ENCODE data around the gene KCNH5.
"Not testable (repeated sequence)": the region's sequence is repeated elsewhere in the genome, so short reads cannot be mapped to it uniquely, and the experiment has no call there.

Gene KCNH5

GRCh38 chr14:62882967-62883366 lies 162.3 kb downstream of the KCNH5 start:
- DNase-seq = no peak

DNA sequence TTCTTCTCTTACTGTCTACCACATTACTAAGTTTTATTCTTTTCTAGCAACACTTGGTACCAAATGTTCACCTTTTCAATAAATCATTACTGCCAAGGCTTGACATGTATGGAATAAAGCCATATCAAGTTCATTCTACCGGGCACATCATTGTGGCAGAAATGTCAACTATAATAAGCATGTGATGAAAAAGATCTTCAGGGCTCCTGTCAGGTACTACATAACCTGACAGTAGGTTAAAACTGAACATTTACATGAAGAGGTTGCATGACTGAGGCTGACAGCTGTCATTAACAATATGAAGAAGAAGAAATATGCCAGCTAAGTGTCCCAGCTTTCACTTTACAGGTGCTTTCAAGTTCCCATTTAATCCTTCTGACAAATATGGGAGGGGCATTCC lies 178.9 kb downstream of the KCNH5 start:
- DNase-seq = no peak

DNA sequence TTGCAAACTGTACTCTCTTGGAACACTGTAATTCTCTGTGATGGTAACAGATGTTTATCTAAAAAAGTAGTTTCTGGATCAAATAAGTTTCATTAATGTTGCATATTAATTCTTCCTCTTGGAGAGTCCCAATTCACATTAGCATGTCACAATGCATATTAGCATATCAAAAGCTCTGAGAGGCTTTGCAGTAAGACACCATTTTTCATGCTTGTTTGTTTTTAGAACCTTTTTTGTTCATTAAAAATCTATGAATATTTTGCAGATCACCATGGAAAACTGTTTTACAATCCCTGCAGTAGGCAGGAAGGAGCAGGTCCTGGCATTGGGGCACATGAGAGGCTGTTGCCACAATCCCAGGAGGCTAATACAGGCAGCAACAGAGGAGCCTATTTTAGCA lies 180.7 kb downstream of the KCNH5 start:
- no peak for DNase-seq

DNA sequence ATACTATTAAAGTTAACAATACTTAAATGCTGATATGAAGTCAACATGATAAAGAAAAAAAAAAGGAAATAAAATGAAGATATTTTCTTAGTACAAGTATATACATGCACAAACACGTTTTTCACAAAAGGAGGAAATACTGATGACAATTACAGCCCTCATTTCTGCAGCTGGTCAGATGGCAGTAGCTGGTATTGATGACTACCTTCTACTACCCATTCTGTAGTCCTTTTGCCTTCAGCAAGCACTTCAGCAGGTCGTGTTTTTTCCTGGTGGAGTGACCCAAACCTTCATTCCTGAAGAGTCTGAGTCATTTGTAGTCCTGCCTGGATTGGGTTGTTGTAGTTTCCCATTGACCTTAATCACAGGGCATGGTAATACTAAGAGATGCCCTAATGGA lies 187.2 kb downstream of the KCNH5 start:
- not testable (repeated sequence) for DNase-seq

DNA sequence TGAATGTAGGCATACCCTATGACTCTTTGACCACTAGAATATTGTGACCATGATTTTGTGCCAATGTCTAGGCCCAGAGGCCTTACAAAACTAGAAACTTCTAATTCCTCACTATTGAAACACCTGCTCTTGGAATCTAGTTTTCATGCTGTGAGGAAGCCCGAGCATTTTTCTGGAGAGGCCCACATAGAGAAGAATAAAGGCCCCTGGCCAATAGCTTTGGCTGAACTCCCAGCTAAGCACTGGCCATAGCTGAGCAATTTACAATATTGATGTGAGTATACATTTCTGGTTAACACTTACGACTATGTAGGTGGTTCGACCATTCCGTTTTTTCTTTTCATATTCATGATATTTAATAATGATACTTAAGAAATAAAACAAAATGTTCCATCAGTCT lies 190.3 kb downstream of the KCNH5 start:
- DNase-seq = no peak

GRCh38 chr14:62847168-62847567 lies 198.1 kb downstream of the KCNH5 start:
- no peak for DNase-seq

DNA sequence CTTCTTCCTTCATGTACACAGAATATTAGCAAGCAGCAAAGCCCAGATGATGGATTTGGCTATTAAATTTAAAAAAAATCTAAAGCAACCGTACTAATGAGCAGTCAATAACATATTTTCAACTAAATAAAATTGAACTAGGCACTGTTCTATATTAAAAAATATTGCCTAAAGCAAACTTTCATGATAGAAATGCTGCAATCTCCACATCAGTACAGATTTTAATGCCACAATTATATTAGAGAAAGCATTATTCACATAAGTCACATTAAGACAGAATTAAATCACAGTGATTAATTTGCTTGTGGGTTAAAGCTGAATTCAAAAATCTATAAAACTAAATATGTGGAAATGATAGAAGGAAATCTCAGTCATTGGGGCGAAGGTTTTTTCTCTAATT lies 200.7 kb downstream of the KCNH5 start:
- DNase-seq = no peak

- no peak for DNase-seq
Observed at GRCh38 chr14:62824086-62824485, 221.2 kb downstream of the KCNH5 start.

DNA sequence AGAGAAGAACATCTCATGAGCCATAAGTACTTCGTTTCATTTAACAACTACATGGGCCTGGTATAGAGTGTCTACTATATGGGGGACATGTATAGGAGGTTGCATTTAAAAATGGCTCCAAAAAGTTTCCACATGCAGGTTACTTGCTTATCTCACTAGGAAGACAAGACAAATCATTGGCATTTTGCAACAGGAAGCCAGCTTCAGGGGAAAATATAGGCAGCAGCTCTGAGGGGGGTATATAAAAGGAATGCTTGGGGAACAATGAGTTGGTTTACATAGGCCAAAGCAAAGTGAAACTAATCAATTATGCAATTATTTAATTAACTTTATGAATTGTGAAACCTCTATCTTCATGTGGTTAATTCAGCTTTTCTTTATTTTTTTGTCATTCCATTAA lies 225.3 kb downstream of the KCNH5 start:
- no peak for DNase-seq

DNA sequence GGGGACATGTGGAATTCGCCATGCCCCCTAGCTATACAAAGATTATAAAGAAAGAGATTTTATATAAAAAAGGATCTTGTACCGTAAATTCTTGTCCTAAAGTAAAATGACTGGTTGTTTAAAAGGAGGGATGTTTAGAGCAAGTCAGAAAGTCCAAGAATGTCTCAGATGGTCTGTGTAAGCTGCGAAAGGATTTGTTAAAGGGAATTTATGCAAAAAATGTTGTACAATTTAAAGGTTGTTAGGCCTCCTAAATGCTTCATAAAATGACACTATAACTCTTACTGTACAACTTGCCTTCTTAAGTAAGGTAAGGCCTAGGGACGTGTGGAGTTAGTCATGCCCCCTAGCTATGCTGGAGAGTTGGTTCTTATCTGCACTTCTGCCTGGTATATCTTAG lies 237.6 kb downstream of the KCNH5 start:
- no peak for DNase-seq

DNA sequence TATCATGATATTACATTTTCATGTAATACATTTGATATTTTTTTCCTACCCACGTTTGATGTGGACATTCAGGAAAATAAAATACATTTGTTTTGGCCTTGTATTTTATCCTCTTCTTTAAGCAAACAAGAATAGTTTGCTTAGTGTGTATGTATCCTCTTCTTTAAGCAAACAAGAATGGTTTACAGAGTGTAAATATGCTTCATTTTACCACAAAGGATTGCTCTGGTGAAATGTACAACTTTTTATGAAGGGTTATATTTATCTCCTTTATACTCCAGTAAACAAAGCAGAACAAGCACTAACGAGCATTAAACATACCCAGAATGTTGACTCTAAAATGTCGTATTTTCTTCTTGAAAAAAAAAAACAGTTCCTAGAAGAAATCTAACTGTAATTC lies 244.7 kb downstream of the KCNH5 start:
- DNase-seq = no peak

- no peak for DNase-seq
Observed at GRCh38 chr14:62796431-62796830, 248.8 kb downstream of the KCNH5 start.

- DNase-seq = no peak
Observed at GRCh38 chr14:62792578-62792977, 252.7 kb downstream of the KCNH5 start.

DNA sequence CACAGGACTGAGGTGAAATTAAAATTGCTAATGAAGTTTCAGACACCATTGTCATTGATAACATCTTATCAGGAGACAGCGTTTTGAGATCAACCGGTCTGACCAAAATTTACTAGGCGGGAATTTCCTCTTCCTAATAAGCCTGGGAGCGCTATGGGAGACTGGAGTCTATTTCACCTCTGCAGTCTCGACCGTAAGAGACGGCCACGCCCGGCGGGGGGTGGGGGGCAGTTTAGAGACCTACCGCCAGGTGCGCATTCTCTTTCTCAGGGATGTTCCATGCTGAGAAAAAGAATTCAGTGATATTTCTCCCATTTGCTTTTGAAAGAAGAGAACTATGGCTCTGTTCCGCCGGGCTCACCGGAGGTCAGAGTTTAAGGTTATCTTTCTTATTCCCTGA lies 263.9 kb downstream of the KCNH5 start:
- not testable (repeated sequence) for DNase-seq

DNA sequence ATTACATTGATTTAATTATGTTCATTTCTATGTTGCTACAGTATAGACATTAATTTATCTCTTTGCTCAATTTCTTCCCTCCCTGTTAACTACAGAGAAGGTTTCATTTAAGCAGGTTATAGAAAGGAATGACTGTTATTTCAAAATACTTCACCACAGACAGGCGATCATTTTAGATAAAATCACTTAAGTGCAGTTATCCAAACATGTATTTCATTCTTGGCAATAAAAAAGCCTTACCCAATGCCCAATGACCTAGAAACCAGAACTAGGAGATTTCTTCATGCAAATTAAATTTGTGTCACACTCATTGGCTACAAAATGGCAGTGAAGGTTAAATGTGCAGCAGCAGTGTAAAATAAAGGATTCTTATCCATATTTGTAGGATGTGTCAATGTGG lies 266.4 kb downstream of the KCNH5 start:
- no peak for DNase-seq

DNA sequence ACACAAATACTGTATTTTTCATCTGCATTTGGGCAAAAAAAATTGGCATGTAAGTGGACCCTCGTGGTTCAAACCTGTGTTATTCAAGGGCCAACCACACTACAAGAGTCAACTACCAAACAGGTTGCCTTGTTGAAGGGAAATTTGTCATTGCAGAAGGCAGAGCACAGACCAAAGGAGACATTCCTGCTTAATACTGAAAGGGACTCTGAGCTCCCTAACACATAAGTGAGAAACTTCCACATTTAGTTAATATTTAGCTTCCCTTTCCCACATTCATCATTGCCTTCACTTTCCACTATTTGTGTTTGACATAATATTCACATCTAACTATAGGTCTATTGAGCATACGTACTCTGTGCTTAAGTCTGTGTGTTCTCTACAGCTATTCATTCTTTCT lies 266.9 kb downstream of the KCNH5 start:
- DNase-seq = no peak

DNA sequence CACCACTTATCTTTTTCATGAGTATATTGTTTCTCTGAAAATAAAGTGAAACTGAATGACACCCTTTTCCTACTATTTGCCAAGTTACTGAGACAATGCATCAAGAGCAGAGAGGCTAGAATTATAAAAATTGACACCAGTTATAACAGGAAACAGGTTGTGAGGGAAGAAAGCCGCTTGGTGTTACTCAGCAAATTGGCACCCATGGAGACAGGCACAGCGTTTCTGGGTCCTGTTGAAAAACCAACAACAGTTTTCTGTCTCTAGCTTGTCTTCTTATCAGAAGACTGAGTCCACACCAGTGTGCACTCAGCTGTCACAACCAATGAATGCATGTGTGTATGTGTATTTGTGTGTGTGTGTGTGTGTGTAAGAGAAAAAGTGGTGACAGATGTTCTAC lies 267.7 kb downstream of the KCNH5 start:
- DNase-seq = no peak

GRCh38 chr14:62776300-62776699 lies 269.0 kb downstream of the KCNH5 start:
- DNase-seq = no peak

- no peak for DNase-seq
Observed at GRCh38 chr14:62768753-62769152, 276.5 kb downstream of the KCNH5 start.

DNA sequence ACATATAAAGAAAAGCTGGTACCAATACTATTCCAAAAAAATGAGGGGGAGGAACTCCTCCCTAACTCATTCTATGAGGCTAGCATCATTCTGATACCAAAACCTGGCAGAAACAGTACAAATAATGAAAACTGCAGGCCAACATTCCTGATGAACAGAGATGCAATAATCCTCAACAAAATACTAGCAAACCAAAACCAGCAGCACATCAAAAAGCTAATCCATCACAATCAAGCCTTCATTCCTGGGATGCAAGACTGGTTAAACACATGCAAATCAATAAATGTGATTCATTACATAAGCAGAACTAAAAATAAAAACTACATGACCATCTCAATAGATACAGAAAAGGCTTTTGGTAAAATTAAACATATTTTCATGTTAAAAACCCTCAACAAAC lies 281.3 kb downstream of the KCNH5 start:
- no peak for DNase-seq

- DNase-seq = no peak
Observed at GRCh38 chr14:62759796-62760195, 285.5 kb downstream of the KCNH5 start.

DNA sequence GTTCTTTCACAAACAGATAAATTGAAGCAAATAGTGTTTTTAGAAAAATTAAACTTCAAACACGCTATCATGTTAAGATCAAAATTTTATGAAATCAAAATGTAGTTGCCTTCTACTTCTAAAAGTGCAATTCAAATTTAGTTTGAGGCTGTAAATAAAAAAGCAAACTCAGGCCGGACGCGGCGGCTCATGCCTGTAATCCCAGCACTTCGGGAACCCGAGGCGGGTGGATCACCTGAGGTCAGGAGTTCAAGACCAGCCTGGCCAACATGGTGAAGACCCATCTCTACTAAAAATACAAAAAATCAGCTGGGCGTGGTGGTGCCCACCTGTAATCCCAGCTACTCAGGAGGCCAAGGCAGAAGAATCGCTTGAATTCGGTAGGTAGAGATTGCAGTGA lies 298.4 kb downstream of the KCNH5 start:
- DNase-seq = not testable (repeated sequence)

- DNase-seq = no peak
Observed at GRCh38 chr14:62745496-62745895, 299.8 kb downstream of the KCNH5 start.

GRCh38 chr14:62743560-62743959 lies 301.7 kb downstream of the KCNH5 start:
- DNase-seq = no peak

GRCh38 chr14:62743118-62743517 lies 302.1 kb downstream of the KCNH5 start:
- no peak for DNase-seq

DNA sequence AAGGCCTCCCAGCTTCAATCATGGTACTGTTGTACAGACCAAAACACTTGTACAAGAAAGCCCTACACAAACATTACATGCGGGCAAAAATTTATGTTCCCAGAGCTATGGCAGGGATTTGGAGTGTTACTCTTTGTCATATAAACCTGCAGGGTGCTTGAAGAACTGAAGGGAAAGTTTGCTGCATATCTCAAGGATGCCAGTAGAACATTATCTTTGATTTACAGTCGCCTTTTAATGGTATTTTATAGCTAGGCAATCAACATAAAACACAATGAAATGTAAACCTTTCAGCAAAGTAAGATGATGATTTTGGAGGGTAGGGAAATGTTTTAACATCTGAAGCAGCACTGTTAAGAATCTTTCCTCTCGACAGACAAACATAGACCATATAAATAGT lies 305.6 kb downstream of the KCNH5 start:
- DNase-seq = no peak
